ENCODE measurements around the gene NANS. TPM values are rescaled to one million over a fixed set of nuclear protein-coding genes. Genes with fewer than 3 reads are reported as not detected.
"Not testable (repeated sequence)": the region's sequence is repeated elsewhere in the genome, so short reads cannot be mapped to it uniquely, and the experiment has no call there.

Gene NANS
- total RNA-seq, 1 experiment from 2014 or later = 57.9 TPM

DNA sequence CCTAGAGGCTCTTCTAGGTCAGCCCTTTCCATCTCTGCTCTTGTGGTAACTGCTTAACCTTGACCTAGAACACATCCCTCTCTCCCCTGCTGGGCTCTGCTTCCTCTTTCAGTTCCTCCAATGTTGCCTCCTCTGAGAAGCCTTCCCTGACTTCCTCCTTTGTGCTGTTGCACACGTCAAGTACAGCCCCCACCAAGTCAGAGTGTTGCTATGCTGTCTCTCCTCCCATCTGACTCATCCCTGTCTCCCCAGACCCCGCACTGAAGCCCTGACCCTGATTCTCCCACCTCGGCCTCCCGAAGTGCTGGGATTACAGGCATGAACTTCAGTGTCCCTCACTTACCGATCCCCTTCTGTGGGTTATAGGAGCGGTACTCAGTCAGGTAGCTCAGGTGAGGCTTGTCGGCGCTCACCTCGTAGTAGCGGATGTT is 72.9 kb downstream of the NANS start (continued):
- TF ChIP-seq, protein P1, sequence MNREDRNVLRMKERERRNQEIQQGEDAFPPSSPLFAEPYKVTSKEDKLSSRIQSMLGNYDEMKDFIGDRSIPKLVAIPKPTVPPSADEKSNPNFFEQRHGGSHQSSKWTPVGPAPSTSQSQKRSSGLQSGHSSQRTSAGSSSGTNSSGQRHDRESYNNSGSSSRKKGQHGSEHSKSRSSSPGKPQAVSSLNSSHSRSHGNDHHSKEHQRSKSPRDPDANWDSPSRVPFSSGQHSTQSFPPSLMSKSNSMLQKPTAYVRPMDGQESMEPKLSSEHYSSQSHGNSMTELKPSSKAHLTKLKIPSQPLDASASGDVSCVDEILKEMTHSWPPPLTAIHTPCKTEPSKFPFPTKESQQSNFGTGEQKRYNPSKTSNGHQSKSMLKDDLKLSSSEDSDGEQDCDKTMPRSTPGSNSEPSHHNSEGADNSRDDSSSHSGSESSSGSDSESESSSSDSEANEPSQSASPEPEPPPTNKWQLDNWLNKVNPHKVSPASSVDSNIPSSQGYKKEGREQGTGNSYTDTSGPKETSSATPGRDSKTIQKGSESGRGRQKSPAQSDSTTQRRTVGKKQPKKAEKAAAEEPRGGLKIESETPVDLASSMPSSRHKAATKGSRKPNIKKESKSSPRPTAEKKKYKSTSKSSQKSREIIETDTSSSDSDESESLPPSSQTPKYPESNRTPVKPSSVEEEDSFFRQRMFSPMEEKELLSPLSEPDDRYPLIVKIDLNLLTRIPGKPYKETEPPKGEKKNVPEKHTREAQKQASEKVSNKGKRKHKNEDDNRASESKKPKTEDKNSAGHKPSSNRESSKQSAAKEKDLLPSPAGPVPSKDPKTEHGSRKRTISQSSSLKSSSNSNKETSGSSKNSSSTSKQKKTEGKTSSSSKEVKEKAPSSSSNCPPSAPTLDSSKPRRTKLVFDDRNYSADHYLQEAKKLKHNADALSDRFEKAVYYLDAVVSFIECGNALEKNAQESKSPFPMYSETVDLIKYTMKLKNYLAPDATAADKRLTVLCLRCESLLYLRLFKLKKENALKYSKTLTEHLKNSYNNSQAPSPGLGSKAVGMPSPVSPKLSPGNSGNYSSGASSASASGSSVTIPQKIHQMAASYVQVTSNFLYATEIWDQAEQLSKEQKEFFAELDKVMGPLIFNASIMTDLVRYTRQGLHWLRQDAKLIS (CRISPR knock-in tag; IDR thresholded peaks at IDR 0.05; ENCODE audit: borderline replicate concordance) = no peak
- TF ChIP-seq, protein P2, sequence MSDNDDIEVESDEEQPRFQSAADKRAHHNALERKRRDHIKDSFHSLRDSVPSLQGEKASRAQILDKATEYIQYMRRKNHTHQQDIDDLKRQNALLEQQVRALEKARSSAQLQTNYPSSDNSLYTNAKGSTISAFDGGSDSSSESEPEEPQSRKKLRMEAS (CRISPR knock-in tag; IDR thresholded peaks at IDR 0.05) = no peak
- TF ChIP-seq NFE2L1 (CRISPR knock-in tag; IDR thresholded peaks at IDR 0.05) = no peak
- TF ChIP-seq NFATC4 (CRISPR knock-in tag; IDR thresholded peaks at IDR 0.05) = no peak
- TF ChIP-seq CREB1 (CRISPR knock-in tag; IDR thresholded peaks at IDR 0.05) = no peak
- TF ChIP-seq ZNF416 (CRISPR knock-in tag; IDR thresholded peaks at IDR 0.05) = no peak

DNA sequence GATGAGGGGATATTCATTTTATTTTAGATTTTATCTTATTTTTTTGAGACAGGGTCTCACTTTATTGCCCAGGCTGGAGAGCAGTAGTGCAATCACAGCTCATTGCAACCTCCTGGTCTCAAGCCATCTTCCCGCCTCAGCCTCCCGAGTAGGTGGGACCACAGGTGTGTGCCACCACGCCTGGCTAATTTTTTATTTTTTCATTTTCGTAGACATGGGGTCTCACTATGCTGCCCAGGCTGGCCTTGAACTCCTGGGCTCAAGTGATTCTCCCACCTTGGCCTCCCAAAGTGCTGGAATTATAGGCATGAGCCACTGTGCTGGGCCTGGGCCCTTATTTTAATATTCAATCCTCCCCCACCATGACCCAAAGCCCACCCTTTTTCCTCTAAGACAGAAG is 73.5 kb downstream of the NANS start:
- H3K4me1 Mint-ChIP-seq; ATAC-seq; H3K27ac Mint-ChIP-seq; DNase-seq (ENCODE audit: low spot score); POLR2A ChIA-PET; H3K4me3 Mint-ChIP-seq; H3K9me3 Mint-ChIP-seq; H3K27me3 Mint-ChIP-seq (ENCODE audit: low read depth): not testable (repeated sequence)
- CTCF ChIA-PET = interaction anchor here (0.6 kb wide), 1 partner anchor 64 kb away, joined by 4 read pairs; no protein-coding TSS in a partner anchor
- H3K36me3 Mint-ChIP-seq = peaks cover 60% of the 10 kb centered on the region

DNA sequence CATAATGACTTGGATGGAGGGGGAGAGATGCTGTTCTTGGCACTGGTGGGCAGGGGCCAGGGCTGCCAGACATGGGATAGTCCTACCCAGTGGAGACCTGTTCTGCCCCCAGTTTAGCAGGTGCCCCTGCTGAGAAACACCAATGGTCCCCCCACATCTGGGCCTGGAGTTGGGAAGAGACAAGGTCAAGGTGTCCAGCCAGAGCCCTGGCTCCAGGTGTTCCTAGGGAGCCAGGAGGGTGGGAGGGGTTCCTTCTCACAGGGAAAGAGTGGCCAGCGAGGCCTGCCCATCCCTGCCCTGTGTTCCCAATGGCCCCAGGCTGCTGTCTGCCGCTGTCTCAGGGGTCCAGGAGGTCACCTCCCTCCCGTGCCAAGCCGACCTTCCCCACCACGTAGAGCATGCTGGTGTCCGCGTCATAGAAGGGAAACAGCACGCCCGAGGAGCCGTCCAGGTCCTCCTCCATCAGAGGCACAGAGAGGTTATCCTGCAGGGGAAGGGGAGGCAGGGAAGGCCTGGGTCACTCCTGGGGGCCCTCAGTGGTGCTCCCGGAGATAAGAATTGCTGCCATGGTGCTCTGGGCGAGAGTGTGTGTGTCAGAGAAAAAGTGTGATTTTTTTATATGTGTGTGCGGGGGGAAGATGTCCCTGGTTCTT is 74.2 kb downstream of the NANS start:
- TF ChIP-seq, protein P3, sequence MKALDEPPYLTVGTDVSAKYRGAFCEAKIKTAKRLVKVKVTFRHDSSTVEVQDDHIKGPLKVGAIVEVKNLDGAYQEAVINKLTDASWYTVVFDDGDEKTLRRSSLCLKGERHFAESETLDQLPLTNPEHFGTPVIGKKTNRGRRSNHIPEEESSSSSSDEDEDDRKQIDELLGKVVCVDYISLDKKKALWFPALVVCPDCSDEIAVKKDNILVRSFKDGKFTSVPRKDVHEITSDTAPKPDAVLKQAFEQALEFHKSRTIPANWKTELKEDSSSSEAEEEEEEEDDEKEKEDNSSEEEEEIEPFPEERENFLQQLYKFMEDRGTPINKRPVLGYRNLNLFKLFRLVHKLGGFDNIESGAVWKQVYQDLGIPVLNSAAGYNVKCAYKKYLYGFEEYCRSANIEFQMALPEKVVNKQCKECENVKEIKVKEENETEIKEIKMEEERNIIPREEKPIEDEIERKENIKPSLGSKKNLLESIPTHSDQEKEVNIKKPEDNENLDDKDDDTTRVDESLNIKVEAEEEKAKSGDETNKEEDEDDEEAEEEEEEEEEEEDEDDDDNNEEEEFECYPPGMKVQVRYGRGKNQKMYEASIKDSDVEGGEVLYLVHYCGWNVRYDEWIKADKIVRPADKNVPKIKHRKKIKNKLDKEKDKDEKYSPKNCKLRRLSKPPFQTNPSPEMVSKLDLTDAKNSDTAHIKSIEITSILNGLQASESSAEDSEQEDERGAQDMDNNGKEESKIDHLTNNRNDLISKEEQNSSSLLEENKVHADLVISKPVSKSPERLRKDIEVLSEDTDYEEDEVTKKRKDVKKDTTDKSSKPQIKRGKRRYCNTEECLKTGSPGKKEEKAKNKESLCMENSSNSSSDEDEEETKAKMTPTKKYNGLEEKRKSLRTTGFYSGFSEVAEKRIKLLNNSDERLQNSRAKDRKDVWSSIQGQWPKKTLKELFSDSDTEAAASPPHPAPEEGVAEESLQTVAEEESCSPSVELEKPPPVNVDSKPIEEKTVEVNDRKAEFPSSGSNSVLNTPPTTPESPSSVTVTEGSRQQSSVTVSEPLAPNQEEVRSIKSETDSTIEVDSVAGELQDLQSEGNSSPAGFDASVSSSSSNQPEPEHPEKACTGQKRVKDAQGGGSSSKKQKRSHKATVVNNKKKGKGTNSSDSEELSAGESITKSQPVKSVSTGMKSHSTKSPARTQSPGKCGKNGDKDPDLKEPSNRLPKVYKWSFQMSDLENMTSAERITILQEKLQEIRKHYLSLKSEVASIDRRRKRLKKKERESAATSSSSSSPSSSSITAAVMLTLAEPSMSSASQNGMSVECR (CRISPR knock-in tag; IDR thresholded peaks at IDR 0.05; ENCODE audit: borderline replicate concordance) = no peak
- no peak for TF ChIP-seq FOXP1 (CRISPR knock-in tag; IDR thresholded peaks at IDR 0.05; ENCODE audit: borderline replicate concordance)
- TF ChIP-seq, protein P4, sequence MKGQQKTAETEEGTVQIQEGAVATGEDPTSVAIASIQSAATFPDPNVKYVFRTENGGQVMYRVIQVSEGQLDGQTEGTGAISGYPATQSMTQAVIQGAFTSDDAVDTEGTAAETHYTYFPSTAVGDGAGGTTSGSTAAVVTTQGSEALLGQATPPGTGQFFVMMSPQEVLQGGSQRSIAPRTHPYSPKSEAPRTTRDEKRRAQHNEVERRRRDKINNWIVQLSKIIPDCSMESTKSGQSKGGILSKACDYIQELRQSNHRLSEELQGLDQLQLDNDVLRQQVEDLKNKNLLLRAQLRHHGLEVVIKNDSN (CRISPR knock-in tag; IDR thresholded peaks at IDR 0.05) = no peak
- TF ChIP-seq, protein P5, sequence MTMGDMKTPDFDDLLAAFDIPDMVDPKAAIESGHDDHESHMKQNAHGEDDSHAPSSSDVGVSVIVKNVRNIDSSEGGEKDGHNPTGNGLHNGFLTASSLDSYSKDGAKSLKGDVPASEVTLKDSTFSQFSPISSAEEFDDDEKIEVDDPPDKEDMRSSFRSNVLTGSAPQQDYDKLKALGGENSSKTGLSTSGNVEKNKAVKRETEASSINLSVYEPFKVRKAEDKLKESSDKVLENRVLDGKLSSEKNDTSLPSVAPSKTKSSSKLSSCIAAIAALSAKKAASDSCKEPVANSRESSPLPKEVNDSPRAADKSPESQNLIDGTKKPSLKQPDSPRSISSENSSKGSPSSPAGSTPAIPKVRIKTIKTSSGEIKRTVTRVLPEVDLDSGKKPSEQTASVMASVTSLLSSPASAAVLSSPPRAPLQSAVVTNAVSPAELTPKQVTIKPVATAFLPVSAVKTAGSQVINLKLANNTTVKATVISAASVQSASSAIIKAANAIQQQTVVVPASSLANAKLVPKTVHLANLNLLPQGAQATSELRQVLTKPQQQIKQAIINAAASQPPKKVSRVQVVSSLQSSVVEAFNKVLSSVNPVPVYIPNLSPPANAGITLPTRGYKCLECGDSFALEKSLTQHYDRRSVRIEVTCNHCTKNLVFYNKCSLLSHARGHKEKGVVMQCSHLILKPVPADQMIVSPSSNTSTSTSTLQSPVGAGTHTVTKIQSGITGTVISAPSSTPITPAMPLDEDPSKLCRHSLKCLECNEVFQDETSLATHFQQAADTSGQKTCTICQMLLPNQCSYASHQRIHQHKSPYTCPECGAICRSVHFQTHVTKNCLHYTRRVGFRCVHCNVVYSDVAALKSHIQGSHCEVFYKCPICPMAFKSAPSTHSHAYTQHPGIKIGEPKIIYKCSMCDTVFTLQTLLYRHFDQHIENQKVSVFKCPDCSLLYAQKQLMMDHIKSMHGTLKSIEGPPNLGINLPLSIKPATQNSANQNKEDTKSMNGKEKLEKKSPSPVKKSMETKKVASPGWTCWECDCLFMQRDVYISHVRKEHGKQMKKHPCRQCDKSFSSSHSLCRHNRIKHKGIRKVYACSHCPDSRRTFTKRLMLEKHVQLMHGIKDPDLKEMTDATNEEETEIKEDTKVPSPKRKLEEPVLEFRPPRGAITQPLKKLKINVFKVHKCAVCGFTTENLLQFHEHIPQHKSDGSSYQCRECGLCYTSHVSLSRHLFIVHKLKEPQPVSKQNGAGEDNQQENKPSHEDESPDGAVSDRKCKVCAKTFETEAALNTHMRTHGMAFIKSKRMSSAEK (CRISPR knock-in tag; IDR thresholded peaks at IDR 0.05; ENCODE audit: borderline replicate concordance) = no peak
- TF ChIP-seq, protein P6, sequence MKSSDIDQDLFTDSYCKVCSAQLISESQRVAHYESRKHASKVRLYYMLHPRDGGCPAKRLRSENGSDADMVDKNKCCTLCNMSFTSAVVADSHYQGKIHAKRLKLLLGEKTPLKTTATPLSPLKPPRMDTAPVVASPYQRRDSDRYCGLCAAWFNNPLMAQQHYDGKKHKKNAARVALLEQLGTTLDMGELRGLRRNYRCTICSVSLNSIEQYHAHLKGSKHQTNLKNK (CRISPR knock-in tag; IDR thresholded peaks at IDR 0.05) = no peak
- Mint-ChIP-seq H3K36me3 (peaks cover 58% of the 10 kb centered on the region), H3K9me3 (no peaks in the 10 kb centered on the region), H3K27ac (no peak overlapping the region), H3K4me1 (peaks cover 6% of the 10 kb centered on the region), H3K4me3 (no peak overlapping the region), H3K27me3 (ENCODE audit: low read depth) (no peaks in the 10 kb centered on the region)
- CTCF ChIA-PET = no interaction called here
- POLR2A ChIA-PET = no interaction called here
- DNase-seq (ENCODE audit: low spot score) = no peak
- no peak for ATAC-seq
